Inflammatory macrophage treated with lipopolysaccharide for 1 hour (primary cell): ENCODE measurements around the gene ASZ1.

Source experiments
- DNase-seq, 2 donors: peaks; one replicate each; pipeline ENCODE4 v3.0.0-alpha.2; 2020 to 2022

ASZ1 gene

GRCh38 chr7:117333168-117333567 lies 94.1 kb downstream of the ASZ1 start:
- no peak for DNase-seq

DNA sequence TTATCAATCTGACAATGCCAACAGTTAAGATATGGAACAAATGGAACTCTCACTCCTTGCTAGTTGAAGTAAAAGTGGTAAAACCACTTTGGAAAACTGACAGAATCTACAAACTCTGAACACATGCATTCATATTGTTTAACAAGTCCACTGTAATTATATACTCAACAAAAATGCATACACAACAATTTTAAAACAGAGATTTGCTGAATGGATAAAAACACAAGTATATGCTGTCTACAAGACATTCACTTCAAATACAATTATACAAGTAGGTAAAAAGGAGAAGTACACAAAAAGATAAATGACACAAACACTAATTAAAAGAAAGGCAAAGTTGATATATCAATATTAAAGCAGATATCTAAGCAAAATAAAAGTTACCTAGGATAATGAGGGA lies 95.3 kb downstream of the ASZ1 start:
- DNase-seq: no peak

GRCh38 chr7:117325836-117326235 lies 101.5 kb downstream of the ASZ1 start:
- DNase-seq: no peak

DNA sequence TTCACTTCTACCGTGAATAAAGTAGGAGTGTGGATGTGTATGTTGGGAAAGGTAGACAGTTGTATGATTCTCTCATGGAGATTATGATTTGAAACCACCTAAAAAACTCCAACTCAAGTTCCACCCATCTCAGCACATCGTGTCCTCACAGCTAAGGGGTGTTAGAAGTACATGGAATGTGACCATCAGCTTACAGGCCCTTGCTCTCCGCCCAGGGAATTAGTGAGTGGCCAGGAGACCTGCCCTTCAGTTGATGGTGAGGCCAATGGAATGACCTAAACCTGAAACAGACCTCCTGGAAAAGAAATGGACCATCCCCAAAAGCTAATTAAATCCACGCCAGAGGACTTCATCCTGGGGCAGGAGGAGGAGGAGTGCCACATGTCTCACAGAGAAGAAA lies 102.3 kb downstream of the ASZ1 start:
- DNase-seq: no peak

- DNase-seq: no peak
Observed at GRCh38 chr7:117323851-117324711, 103.2 kb downstream of the ASZ1 start.

DNA sequence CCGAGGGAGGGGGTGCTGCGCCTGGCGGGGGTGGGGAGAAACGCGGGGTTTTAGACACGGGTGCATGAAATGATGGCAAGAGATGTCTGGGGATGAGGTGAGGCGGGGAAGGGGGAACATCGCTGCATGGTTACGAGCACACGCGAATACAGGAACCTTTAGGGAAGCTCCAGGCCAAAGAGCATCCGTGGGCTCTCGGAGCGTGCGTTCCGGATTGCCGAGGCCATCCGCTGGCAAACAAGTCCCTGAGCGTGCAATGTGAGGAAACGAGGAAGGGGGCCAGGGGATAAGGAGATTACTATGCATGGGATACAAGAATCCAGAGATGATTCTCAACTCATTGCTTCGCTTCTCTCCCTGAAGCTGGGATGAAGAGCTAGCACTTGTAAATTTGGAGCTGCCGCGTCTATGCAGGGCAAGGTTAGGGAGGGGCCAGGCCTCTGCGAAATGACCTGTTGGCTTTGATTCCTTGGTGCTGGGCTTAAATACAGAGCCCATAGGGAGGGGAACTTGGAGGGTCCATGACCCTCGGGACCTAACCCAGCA lies 103.9 kb downstream of the ASZ1 start:
- no peak for DNase-seq

GRCh38 chr7:117322741-117323304 lies 104.5 kb downstream of the ASZ1 start, which contains the start of gene WNT2:
TSS of gene WNT2 (minus strand) at chr7:117323058. CDS start at chr7:117322989, 69 bp downstream.
- DNase-seq: no peak

GRCh38 chr7:117320523-117320922 lies 106.8 kb downstream of the ASZ1 start:
- DNase-seq: no peak

- no peak for DNase-seq
Observed at GRCh38 chr7:117319181-117319580, 108.1 kb downstream of the ASZ1 start.

- DNase-seq: no peak
Observed at GRCh38 chr7:117313582-117313981, 113.7 kb downstream of the ASZ1 start.
